ENCODE data around the gene ZMAT5.

ZMAT5 gene

GRCh38 chr22:29704528-29705285, 62.1 kb downstream of the ZMAT5 start:
- no peak for DNase-seq

GRCh38 chr22:29703569-29704195, 63.1 kb downstream of the ZMAT5 start:
- DNase-seq, result no peak

GRCh38 chr22:29702931-29703501, 63.8 kb downstream of the ZMAT5 start:
- no peak for DNase-seq

- no peak for DNase-seq
Observed at GRCh38 chr22:29702000-29702930, 64.5 kb downstream of the ZMAT5 start.

- DNase-seq, result peak; percentile 53 to 55
Observed at GRCh38 chr22:29701155-29701999, 65.4 kb downstream of the ZMAT5 start.

GRCh38 chr22:29700900-29701154, 66.0 kb downstream of the ZMAT5 start:
- DNase-seq, result no peak

GRCh38 chr22:29700206-29700899, 66.5 kb downstream of the ZMAT5 start:
- no peak for DNase-seq

- DNase-seq, result no peak
Observed at GRCh38 chr22:29697853-29698598, 68.8 kb downstream of the ZMAT5 start.

GRCh38 chr22:29695129-29695926, 71.5 kb downstream of the ZMAT5 start:
- DNase-seq, result no peak

- DNase-seq, result no peak
Observed at GRCh38 chr22:29693671-29694070, 73.1 kb downstream of the ZMAT5 start.

- DNase-seq, result no peak
Observed at GRCh38 chr22:29693161-29693560, 73.6 kb downstream of the ZMAT5 start.

- no peak for DNase-seq
Observed at GRCh38 chr22:29692327-29692640, 74.5 kb downstream of the ZMAT5 start.

- no peak for DNase-seq
Observed at GRCh38 chr22:29691636-29692326, 75.0 kb downstream of the ZMAT5 start.

GRCh38 chr22:29690476-29690875, 76.3 kb downstream of the ZMAT5 start:
- no peak for DNase-seq

- peak; percentile 18 to 38 for DNase-seq
Observed at GRCh38 chr22:29689880-29690213, 77.0 kb downstream of the ZMAT5 start.

- DNase-seq, result no peak
Observed at GRCh38 chr22:29689206-29689879, 77.5 kb downstream of the ZMAT5 start.

GRCh38 chr22:29684244-29684643, 82.6 kb downstream of the ZMAT5 start:
- no peak for DNase-seq

GRCh38 chr22:29683536-29683935, 83.3 kb downstream of the ZMAT5 start:
- no peak for DNase-seq
